HG03565 (cell line): ENCODE measurements around the gene MAGI2.
"Not testable (repeated sequence)": the region's sequence is repeated elsewhere in the genome, so short reads cannot be mapped to it uniquely, and the experiment has no call there.

Experiments used
- ATAC-seq: cut with Tn5 transposase; IDR thresholded peaks from one replicate; pipeline ENCODE4 v1.9.1; 2021; ENCODE audit warnings: mild to moderate bottlenecking, moderate library complexity; ENCODE audit not compliant: unreplicated experiment

The MAGI2 gene

DNA sequence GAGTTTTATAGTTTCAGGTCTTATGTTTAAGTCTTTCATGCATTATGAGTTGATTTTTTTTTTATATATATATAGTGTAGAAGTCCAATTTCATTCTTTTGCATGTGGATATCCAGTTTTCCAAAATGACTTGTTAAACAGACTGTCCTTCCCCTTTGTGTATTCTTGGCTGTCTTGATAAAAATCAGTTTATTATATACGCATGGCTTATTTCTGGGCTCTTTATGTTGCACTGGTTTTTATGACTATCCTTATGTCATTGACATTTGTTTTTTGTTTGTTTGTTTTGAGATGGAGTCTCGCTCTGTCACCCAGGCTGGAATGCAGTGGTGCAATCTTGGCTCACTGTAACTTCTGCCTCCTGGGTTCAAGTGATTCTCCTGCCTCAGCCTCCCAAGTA is 485.9 kb downstream of the MAGI2 start:
- ATAC-seq, result not testable (repeated sequence)

DNA sequence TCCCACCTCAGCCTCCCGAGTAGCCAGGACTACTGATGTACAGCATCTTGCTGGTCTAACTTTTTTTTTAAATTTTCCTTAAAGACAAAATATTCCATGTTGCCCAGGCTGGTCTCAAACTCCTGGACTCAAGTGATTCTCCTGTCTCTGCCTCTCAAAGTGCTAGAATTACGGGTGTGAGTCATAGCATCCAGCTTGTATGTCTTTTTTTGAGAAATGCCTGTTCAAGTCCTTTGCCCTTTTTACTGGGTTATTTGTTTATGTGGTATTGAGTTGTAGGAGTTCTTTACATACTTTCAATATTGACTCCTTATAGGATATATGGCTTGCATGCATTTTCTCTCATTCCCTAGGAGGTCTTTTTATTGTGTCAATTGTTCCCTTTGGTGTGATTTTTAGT is 486.4 kb downstream of the MAGI2 start:
- ATAC-seq, result no peak

DNA sequence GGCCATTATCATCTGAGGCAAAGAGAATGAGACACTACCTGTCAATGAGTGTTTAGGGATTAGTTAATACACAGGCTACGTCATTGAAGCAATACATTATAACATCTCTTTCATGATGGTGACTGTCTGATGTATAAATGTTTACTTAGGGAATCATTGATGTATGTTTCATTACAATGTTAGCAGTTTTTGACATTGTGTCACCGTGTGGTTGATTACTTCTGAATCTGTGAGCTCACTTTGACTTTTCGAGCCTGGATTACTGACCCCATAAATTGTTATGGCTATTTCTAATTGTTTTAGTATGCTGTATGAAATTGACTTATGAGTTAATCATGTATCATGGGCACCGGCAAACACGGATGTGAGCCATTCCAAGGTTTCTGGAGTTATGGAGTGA is 494.0 kb downstream of the MAGI2 start:
- no peak for ATAC-seq

- no peak for ATAC-seq
Measured at GRCh38 chr7:78955329-78955728, 498.1 kb downstream of the MAGI2 start.

DNA sequence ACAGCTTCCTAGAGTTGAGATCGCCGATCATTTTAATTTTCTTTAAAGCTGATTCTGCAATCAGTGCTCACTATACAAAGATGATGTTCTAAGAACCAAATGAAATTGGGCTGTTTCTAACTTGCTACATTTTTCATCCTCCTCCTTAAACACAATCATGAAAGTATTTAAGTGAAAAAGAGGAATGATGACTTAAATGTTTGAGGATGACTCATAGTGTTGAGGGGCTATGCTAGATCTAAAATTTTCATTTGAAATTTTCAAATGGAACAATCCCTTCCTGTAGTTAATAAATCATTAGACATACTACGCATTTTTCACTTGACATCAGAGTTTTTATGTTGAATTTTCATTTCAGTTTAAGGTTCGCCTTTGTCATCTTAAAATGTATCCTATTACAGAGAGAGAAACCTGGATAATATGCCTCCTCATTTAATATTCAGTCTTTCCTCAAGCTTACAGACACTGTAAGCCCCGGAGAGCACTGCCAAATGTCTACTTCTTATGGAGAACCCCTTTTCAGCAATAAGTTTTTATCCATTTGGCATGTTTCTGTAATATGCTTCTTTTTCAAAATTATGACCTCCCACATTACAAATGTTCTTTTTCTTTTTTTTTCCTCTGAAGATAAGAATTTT is 499.6 kb downstream of the MAGI2 start:
- no peak for ATAC-seq

DNA sequence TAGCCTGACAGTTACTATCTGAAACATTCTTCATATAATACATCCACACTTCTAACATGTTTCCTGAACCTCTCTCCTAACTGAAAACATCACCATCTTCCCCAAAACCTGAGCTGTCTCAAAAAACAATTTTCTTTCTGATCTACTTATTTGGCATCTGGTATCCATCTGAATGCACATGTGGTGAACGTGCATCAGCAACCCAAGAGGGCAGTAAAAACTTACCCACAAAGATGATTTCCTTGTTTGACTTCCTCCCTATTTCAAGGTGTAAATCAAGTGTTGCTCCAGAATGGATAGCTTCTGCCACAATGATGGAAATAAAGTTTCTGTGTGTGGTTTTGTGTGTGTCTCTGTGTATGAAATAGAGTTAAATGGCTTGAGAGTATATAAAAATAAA is 500.4 kb downstream of the MAGI2 start:
- no peak for ATAC-seq

- ATAC-seq, result no peak
Measured at GRCh38 chr7:78939669-78940068, 513.8 kb downstream of the MAGI2 start.

- ATAC-seq, result no peak
Measured at GRCh38 chr7:78924581-78924980, 528.9 kb downstream of the MAGI2 start.

GRCh38 chr7:78912781-78913180 is 540.7 kb downstream of the MAGI2 start:
- no peak for ATAC-seq

- no peak for ATAC-seq
Measured at GRCh38 chr7:78906735-78907134, 546.7 kb downstream of the MAGI2 start.

DNA sequence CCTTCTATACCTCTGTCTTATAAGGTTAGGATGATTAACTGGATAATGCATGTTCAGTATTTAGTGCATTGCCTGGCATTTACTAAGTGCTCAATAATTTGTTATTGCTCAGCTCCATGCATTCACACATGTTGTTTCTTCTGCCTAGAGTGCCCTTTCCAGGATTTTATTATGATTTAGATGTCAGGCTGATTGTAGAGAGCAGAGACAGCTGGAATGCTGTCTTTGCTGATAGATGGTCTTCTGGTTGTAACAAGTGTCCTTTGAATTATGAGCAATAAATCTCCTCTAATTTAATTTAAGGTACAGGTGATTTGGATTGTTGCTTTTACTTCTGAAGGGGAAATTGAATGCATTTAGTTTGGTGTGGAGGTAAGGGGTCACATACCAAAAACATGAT is 548.0 kb downstream of the MAGI2 start:
- no peak for ATAC-seq

DNA sequence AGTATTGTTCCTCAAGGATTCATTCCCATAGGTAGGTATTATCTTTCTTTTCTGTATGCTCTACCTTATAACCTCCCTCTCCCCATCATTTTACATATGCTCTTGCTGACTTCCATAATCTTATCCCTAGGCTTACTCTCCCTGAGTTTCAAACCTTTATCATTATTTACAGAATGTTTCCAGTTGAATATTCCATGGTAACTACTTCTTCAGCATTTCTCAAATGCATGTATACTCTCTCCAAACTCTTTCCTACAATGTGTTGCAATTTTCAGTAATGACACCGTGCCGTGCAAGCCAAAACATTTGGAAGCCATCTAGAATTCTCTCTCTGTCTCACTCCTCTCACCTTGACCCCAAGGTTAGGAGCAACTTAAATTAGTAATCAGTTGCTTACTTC is 548.5 kb downstream of the MAGI2 start:
- no peak for ATAC-seq

DNA sequence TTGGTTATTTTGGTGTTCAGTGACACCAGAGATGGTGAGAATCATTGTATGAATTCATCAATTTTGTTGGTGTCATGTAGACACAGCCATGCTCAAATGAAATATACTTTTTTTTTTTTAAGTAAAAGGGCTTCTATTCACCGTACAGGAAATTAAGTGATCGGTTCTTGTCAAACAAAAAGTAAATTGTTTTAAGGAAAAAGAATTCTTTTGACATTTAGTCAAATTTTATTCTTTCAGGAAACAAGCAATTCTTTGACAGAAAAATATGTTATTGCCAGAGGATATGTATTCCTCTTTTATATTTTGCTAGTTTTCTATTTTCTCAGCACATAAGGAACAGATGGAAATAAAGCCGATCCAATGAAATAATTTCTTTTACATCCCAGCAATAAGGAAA is 551.9 kb downstream of the MAGI2 start:
- ATAC-seq, result no peak

DNA sequence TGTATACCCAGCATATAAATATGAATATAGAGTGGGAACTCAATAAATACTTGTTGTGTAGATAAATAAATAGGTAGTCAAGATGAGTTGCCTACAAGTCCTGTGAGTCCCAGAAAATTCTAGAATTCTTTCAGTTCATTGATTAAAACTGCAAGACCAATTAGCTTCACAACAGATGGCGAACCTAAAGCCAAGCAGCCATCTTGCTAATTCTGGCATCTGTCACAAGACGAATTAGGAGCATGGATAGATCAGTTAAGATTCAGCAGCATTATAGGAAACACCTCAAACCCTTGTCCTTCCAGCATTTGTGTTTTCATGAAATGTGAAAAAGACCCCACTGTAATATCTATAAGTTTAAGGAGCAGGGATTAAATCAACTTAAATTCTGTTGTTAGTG is 552.7 kb downstream of the MAGI2 start:
- ATAC-seq, result no peak

DNA sequence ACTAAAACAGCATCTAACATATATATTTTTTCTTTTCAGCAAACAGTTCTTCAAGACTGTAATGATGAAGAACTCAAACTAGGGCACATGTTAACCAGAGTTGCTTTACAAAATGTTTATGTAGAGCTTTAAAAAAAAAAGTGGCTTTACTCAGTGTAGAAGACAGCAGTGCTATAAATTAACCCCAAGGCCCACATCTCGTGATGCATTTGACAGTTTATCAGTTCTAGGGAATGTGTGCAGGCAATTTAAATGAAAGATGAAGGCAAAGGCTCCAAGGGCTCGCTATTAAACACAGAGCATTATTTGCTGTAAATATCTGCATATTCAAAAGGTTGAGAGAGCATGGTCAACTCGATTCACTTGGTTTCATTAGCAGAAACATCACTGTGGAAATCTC is 558.1 kb downstream of the MAGI2 start:
- no peak for ATAC-seq

DNA sequence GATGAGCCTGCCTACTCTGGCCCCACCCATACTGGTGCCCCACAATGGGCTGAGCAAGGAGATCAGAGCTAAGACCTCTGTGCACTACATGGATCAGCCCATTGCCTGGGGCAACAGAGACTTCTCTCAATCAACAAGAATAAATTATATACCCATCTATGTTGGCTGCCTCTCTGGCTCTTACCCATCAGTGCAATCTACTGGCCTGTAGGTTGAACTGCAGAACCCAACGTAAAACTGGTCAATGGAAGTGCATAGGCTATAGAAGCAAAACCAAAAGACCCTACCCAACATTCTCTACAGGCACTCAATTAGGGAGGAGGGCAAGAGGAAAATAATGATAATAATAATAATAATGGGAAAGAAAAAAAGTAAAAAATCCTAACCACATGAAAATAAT is 574.3 kb downstream of the MAGI2 start:
- no peak for ATAC-seq

GRCh38 chr7:78873117-78873516 is 580.4 kb downstream of the MAGI2 start:
- ATAC-seq, result no peak

GRCh38 chr7:78864339-78864738 is 589.1 kb downstream of the MAGI2 start:
- ATAC-seq, result no peak

GRCh38 chr7:78863281-78863680 is 590.2 kb downstream of the MAGI2 start:
- no peak for ATAC-seq

GRCh38 chr7:78862411-78862900 is 591.0 kb downstream of the MAGI2 start:
- no peak for ATAC-seq

DNA sequence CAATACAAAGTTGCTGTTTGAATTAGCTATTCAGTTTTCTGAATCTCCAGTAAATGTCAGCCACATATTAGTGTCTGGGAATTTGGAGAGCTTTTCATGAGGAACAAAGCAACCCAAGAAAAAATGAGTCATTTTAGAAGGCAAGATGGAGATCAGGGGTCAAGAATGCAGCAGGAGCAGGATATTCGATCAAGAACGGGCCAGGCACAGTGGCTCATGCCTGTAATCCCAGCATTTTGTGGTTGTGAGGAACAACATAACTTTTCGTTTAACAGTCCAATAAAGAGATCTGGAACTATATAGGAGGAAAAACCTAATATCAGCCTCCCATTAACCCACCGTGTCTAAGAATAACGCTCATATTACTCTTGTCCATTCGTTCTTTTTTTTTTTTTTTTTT is 600.5 kb downstream of the MAGI2 start:
- ATAC-seq, result no peak

GRCh38 chr7:78850093-78850740 is 603.2 kb downstream of the MAGI2 start:
- ATAC-seq, result no peak

DNA sequence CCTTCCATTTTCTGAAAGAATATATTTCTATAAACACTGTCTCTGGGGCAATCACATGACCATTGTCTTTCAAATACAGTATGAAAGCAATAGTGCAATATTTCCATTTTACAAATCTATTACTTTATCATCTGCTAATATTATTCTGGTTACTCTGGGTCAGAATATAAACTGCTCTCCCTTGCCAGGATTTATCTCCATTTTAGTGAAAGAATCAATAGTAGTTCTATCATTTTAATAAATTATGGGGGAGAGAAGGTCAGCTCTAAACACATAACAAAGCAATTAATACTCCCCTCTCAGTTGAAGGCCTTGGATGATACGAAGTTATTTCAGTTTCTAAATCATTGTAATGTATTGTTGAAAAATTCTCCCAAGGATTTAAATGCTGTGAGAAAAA is 608.3 kb downstream of the MAGI2 start:
- ATAC-seq, result no peak
